HG02623 (cell line): Measurements from ENCODE around the gene ICE2.

Source experiments
- ATAC-seq: cut with Tn5 transposase; IDR thresholded peaks from one replicate; pipeline ENCODE4 v1.9.1; 2021; ENCODE audit warnings: moderate library complexity; ENCODE audit not compliant: unreplicated experiment

The ICE2 gene, protein sequence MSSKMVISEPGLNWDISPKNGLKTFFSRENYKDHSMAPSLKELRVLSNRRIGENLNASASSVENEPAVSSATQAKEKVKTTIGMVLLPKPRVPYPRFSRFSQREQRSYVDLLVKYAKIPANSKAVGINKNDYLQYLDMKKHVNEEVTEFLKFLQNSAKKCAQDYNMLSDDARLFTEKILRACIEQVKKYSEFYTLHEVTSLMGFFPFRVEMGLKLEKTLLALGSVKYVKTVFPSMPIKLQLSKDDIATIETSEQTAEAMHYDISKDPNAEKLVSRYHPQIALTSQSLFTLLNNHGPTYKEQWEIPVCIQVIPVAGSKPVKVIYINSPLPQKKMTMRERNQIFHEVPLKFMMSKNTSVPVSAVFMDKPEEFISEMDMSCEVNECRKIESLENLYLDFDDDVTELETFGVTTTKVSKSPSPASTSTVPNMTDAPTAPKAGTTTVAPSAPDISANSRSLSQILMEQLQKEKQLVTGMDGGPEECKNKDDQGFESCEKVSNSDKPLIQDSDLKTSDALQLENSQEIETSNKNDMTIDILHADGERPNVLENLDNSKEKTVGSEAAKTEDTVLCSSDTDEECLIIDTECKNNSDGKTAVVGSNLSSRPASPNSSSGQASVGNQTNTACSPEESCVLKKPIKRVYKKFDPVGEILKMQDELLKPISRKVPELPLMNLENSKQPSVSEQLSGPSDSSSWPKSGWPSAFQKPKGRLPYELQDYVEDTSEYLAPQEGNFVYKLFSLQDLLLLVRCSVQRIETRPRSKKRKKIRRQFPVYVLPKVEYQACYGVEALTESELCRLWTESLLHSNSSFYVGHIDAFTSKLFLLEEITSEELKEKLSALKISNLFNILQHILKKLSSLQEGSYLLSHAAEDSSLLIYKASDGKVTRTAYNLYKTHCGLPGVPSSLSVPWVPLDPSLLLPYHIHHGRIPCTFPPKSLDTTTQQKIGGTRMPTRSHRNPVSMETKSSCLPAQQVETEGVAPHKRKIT

DNA sequence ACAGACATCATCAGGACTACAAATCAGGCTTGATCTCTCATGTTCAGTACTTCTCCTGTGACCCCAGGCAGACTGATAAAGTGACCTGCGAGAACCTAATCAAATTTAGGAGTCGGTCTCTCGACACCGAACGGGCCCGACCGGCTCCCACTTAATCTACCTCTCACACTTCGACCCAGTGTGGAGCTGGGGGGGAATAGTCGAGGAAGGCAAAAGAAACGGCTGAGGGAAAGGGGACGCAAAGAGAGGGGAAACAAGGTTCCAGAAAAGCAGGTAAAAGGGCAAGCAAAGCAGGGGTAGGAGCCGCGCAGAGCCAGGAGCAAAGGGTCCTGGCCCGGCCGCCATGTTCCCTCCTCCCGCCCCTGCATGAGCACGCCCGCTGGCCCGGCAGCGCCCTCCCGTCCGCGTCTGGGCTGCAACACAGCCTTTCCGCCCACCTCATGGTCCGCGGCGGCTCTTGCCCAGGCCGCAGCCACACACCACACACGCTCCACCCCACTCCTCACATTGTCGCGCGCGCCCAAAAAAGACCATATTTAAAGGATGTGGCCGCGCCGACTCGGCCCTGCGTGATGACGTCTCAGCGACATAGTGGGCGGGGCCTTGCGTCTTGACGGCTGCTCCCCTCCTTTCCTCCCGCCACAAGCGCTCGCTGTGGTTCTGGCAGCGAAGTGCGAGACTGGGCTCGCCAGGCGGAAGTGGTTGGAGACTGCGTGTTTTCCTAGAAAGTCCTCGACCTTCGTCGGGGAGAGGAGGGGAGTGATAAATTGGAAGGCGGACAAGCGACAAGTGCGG lies at the start of gene ICE2:
Gene ICE2 (minus strand): TSS at position 577 of the 795 bp plus-strand sequence. CDS start 1,165 bp downstream, outside the sequence.
- ATAC-seq: peak; percentile 86

DNA sequence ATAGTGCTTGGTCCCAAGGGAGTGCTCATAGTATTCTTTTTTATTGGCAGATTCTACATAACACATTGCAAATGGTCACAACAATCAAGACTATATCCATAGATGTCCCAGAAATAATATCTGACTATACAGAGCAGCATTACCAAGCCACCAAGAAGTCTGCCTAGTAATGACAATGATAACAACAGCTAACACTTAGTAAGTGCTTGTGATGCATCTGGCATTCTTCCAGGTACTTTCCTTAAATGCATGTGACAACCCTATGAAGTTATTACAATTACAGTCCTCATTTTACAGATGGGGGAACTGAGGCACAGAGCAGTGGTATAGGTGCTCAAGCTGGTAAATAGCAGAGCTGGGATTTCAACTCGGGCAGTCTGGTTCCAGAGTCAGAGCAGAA lies 49.6 kb upstream of the ICE2 start:
- ATAC-seq: no peak

DNA sequence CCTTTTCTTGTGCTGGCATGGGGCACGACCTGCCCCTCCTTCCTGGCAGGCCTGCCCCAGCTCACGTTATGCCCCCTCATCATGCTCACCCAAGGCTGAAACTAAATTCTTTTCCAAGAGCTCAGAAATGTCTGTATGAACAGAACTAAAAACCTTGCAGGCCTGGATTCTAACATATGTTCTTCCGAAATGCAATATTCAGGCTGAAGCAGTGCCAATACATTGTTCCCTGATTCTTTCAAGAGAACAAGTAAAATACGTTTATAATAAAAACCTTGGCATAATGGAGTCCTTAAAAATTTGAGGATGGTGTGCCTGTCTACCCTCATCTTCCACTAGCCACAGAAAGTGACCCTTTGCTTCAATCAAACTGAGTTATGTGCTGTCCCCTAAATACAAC lies 48.5 kb upstream of the ICE2 start:
- no peak for ATAC-seq

DNA sequence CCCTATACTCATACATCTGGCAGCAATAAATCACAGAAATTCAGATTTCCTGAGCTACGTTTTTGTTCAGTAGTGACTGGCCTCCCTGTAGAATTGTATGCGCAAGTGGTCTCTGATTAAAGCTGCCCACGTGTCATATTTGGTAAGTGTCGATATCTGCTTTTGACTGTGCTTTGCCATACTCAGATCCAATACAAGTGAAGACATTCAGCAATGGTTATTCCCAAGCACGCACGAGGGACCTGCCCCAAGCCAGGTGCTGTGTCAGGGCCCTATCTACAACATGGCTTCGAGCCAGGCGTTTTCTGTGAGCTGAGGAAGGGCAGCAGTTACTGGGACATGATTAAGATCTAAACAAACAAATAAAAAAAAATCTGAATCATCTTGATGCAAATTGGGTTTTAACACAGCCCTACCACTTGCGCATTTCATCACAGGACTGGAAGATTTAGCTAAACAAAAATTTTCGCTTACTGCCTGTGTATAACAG lies 47.2 kb upstream of the ICE2 start:
- ATAC-seq: no peak

DNA sequence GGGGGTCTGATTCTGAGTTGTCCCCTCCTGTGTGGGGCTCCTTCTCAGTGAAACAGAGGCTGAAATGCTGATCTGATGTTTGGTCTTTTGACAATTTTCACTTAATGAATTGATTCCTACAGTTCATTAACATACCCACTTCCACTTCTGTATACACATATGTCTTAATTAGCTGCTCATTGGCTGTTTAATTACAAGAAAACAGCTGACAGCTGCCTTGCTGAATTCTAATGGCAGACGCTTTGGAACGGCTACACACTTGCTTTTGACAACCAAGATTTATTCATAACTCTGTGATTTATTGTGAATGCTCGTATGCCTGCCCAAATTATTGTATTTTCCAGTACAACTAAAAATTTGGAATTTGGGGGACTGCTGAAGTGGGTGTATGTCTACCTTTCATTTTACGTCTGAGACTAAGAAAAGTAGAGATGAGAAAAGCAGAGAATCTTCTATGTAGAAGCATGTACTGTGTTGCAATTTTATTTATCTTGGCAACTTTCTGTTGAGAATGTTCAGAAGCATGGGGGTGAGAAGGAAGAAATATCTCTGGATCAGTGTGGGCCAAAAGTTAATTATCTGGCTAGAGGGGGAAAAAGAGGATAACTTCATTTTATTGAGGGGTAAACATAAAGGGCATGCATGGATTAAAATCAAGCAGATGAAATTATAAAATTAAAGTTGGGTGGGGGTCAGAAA lies 46.5 kb upstream of the ICE2 start:
- no peak for ATAC-seq

DNA sequence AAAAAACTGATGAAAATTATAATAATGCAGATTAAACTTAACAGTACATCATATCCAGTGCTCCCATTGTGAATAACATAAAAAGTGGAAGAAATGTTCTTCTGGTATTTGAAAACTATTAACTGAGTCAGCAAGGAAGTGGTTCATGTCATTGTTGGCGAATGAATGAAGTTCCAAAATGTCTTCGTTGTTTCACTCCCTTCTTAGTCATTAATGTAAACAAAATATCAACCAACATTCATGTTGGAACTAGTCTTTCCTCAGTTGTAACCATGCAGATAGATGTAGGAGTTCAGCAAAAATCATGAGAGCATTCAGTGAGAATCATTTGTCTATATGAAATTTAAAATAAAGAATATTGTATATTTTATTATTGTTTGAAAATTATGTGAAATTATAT lies 44.1 kb upstream of the ICE2 start:
- no peak for ATAC-seq

DNA sequence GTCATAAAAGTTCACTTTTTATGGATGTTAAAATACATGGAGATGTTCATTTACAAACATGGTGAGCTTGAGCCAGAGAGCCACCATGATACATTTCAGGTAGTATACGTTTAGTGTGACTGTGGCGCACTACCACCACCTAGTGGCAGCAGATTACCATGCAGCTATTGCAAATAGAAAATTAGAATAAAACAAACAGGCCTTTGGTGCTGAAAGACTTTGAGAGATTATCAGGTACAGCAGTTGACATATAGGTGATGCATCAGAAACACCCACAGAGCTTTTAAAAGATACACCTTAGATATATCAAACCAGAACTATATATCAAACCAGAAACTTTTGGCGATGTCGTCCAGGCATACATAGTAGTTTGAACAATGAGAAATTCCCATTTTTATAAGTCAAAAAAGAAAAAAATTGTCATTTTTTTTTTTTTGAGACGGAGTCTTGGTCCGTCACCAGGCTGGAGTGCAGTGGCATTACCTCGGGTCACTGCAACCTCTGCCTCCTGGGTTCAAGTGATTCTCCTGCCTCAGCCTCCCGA lies 42.0 kb upstream of the ICE2 start:
- ATAC-seq: no peak

DNA sequence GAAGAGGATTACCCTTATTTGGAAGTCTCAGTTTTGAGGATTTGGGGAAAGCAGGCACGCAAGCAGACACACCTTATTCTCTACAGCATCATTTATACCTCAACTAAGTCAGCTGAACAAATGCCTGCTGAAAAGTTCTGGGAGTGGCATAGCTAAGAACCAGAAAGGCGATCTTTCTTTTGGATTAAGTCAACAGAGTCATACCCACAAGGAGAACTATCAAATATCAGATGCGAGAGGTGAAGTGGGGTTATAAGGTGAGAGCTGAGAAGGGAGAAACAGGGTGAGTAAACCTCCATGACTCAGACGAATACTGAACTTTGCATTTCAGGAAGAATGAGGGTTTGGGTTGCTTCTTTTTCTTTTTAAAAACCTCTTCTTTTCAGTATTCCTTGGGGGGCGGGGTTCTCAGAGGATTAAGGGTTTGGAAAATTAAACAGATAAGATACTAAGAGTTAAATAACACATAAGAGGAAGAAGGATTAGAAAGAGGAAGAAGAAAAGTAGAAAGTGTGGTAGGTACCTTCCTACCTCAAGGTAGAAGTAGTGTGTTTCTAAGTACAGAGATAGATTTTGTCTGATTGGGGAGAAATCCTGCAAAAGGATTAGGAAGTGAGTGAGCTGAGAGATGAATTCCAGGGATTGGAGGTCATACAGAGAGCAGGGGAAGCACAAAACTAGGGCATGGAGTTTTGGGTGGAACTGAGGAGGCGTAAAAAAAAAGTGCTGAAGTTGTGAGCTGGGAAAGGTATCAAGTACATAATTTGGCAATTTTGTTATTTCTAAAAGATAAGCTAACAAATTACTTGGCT lies 41.3 kb upstream of the ICE2 start:
- no peak for ATAC-seq

DNA sequence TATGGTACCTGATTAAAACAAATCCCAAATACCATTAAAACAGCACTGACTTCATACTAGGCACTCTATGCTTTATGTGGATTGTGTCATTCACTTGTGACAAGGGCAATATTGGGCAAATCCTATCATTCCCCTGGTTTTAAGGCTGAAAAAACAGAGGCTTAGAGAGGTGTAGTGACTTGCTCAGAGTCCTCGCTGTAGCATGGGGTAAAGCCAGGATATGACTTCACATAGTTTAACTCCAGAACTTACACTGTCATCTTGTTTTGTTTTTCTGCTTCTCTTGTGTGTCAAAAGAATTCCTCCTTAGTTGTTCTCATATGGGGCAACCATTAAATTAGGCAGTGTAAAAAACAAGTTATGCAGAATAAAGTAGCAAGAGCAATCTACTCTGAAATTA lies 40.3 kb upstream of the ICE2 start:
- no peak for ATAC-seq

DNA sequence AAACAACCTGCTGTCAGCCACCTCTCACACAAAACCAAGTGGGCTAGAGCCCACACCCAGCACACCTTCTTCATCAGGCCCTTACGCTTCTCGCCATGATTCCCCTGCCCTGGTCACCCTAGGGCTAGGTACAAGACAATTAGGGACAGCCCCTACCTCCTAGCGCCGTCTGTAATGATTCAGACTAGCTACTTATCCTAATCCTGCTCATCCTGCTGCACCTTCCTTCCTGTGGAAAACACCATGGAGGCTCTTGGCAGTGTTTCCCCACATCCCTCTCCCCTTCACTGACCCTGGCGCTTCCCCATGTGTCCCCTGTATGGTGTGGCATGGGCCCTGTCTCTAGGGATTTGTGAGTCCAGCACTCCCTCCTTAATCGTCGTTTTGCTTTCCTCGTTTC lies 39.6 kb upstream of the ICE2 start:
- no peak for ATAC-seq

DNA sequence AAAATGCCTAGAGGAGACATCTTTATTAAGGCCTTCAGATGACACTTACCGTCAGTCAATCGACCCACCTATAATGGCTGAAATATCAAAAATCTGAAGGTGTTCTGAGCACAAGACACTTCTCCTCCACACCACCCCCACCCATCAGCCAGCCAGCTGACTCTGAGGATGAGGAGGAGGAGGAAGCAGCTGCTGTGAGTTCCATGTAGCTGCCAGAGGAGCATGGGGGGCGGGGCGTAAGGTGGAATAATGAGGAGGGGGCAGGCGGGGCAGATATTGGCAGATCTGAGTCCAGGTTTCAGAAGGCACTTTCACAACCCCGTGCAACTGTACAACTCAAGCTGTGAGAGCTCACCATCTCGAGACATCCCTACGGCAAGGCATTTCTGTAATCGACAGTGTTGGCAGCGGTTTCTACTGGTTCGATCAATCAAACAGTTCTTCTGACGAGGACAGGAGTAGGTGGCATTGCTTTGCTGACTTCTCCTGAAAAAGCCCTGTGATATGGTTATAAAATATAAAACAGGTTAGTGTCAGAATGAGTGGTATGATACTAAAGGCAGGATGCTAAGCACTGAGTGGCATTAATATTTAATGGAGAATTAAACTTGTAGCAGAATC lies 35.4 kb upstream of the ICE2 start:
- ATAC-seq: no peak

DNA sequence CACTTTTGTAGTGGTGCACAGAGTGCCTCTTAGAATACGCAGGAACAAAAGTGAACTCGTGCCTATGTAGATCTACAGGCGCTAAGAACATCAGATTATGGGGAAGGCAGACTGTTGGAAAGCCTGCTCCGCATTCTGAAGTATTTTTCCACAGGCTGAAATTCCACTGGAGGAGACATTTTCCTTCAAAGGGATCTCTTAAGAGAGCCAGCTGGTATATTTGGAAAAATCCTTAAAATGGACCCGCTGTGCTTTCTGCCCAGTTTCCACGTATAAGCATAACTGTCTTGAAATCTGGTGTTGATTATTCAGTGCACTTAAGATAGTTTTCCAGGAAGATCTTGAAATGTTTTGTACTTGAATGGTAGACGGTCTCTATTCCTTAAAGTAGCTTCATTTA lies 34.7 kb upstream of the ICE2 start:
- ATAC-seq: no peak

DNA sequence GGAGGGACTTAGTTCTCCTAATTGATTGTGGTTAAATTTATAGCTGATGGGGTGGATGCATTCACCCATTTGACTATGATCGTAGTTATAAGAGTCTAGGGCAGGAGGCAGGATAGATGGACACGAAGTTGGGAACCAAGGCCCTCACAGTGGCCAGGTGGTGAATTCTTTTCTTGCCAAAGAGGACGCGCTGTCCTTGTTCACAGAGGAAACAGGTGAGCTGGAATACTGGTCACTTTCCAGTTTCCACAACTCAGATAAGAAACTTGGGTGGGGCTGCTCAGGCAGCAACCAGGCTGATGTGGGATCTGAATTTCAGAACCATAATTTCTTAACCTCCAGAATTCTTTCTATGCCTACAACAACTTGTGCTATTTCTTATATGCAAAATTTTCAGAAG lies 34.0 kb upstream of the ICE2 start:
- no peak for ATAC-seq

DNA sequence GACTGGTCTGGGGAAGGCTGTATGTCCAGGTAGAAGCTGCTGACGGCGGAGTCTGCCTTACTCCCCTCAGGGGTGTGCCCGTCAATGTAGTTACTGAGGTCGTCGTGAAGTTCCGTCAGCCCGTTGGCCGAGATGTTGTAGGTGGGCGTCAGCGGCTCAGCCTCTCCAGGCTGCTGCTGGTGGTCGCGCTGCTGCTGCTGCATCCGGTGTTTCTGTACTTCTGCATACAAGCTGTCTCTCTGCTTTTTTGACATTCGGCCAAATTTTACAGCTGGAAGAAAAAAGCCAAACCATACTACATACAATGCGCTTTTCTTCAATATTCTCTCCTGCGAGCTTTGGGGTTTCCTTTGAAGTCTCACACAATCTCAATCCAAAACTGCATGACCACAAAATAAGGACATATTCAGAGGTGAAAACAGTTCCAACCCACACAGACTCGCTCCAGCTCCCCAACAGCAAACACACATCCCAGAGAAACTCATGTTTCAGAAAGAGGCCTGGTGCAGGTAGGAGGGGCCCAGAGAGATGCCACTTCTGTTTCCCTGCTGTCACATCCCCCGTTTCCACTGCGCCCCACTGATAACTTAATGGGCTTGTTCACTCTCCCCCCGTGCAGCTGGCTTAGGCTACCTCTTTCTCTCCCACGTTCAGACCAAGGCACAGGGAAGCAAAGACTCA lies 32.5 kb upstream of the ICE2 start:
- no peak for ATAC-seq

DNA sequence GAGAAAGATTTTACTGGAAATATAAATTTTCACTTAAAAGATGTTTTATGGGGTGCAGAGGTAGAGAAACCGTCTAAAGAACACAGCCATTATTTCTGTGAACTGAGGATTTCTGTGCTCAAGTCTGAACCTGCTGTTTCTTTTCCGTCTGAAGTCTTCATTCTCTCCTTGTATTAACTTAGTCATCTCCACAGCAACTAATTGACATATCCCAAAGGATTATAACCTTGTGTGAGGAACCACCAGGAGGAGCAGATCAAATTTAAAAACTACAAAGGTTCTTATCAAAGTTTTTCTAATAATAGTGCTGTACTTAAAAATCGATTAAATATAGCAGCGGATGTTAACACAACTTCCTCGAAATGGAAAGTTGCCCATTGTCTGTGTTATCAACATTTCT lies 31.1 kb upstream of the ICE2 start:
- no peak for ATAC-seq

DNA sequence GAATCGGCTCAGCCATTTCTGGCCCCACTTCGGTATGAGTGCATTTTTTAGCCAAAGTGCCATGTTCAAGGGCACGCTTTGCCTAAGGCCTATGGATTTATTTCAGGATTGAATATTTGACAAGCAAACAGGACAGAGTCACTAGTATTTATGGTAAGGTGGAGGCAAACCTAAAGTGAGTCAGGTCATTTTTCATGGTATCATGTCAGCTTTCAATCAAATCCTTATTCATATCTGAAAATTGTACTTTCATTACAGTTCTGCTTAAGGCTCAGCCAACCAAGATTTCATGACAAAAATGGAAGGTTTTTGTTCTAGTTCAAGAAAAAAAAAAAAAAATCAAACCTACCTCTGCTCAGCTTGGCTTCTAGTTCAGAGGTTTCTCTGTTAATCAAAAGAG lies 30.5 kb upstream of the ICE2 start:
- no peak for ATAC-seq

DNA sequence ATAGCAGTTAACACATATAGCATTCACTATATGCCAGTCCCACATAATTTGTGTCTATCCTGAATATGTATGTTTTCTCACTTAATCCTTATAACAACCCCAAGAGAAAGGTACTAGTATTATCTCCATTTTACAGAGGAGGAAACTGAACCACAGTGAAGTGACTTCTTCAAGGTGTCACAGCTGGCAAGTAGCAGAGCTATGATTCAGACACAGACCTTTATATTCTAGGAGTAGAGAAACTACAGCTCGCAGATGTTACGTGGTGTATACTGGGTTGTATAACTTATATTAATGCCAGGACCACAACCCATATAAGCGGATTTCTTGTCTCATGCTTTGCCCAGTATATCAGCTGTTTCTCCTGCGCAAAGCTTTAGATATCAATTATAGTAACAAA lies 29.5 kb upstream of the ICE2 start:
- ATAC-seq: no peak
